ENCODE results near the gene RYR1. TPM values are rescaled to one million over a fixed set of nuclear protein-coding genes. Genes with fewer than 3 reads are reported as not detected.

The RYR1 gene
- total and polyA plus RNA-seq, 2 of the 8 experiments (the other 6 are each of a cell fraction or from before 2014, with no cell fraction given): 5.8 to 11.8 TPM

GRCh38 chr19:38526430-38526829, 92.9 kb downstream of the RYR1 start:
- peaks cover 0 to 2% (median 0%) of the 10 kb centered on the region in 4 experiments; a peak in 2 of 8 replicates for H3K36me3 ChIP-seq (ENCODE audit: control insufficient read depth in 2 of 4, insufficient read depth in 4 of 4, low read length in 3 of 4)
- no peaks in the 10 kb centered on the region for H3K4me1 ChIP-seq (replicated peaks in 1 of 4; ENCODE audit: control insufficient read depth in 3 of 4, insufficient read depth in 4 of 4, low read length in 3 of 4)
- H4K20me1 ChIP-seq (replicated peaks in 1 of 2; ENCODE audit: control insufficient read depth in 1 of 2, insufficient read depth in 2 of 2, low read length in 2 of 2): peaks cover 0 to 2% of the 10 kb centered on the region in 2 experiments
- H2AK5ac ChIP-seq (ENCODE audit: low read depth, low read length): no peak overlapping the region
- H2BK5ac ChIP-seq (ENCODE audit: low read depth, low read length): no peak overlapping the region
- no peak overlapping the region for H3K9ac ChIP-seq (replicated peaks in 1 of 4; ENCODE audit: extremely low read depth in 1 of 4, low read depth in 3 of 4, low read length in 3 of 4)
- no peak overlapping the region for H3K4me2 ChIP-seq (ENCODE audit: insufficient read depth in 1 of 2, low read depth in 2 of 2, low read length in 2 of 2)
- H4K91ac ChIP-seq (replicated peaks; ENCODE audit: insufficient read length, low read length): no peak overlapping the region
- no peak overlapping the region for H4K8ac ChIP-seq (ENCODE audit: extremely low read depth, insufficient read depth, low read length)
- no peak overlapping the region for H4K5ac ChIP-seq (ENCODE audit: insufficient read length, low read depth, low read length)
- H3K4ac ChIP-seq (replicated peaks; ENCODE audit: insufficient read length, low read depth, low read length): no peak overlapping the region
- no peaks in the 10 kb centered on the region for H3K9me3 ChIP-seq (ENCODE audit: insufficient read depth in 2 of 2, low read depth in 1 of 2, low read length in 1 of 2)
- POLR2A ChIA-PET (ENCODE audit: partially characterized antibody): no interaction called here
- no peak overlapping the region for H3K23ac ChIP-seq (ENCODE audit: insufficient read length)
- CTCF ChIA-PET (ENCODE audit: partially characterized antibody): no interaction called here
- H2BK15ac ChIP-seq (ENCODE audit: low read length): no peak overlapping the region
- H3K56ac ChIP-seq (replicated peaks; ENCODE audit: insufficient read length, low read depth, low read length): no peak overlapping the region
- H3K27ac ChIP-seq (ENCODE audit: low read depth, low read length): no peak overlapping the region
- H2BK20ac ChIP-seq (ENCODE audit: low read length): no peak overlapping the region
- peaks cover 5% of the 10 kb centered on the region; the same call in 1 of the 2 replicates for H3K23me2 ChIP-seq (ENCODE audit: low read depth, low read length)
- no peaks in the 10 kb centered on the region for H3K27me3 ChIP-seq (replicated peaks in 1 of 4; ENCODE audit: control insufficient read depth in 3 of 4, extremely low read depth in 1 of 4, insufficient read depth in 3 of 4, low read length in 3 of 4)
- FAIRE-seq: no peak
- DNase-seq (ENCODE audit: low read depth in 1 of 2, low spot score in 2 of 2): no peak
- no peaks in the 10 kb centered on the region for H3K79me2 ChIP-seq (ENCODE audit: control insufficient read depth in 1 of 2, insufficient read depth in 2 of 2, low read length in 2 of 2)
- 90% methylated on average over 6 of the region's 7 CpGs; no CpG with 5 or more reads in 1 of the 2 experiments for WGBS, 2 experiments (ENCODE audit: extremely low coverage in 1 of 2, insufficient coverage in 1 of 2, insufficient read length in 1 of 2, insufficient replicate concordance in 2 of 2, low coverage in 1 of 2, low lambda C conversion rate in 2 of 2, missing lambda C conversion rate in 1 of 2)
- H2BK120ac ChIP-seq (replicated peaks; ENCODE audit: low read depth, low read length): no peak overlapping the region
- no peak overlapping the region for H2BK12ac ChIP-seq (ENCODE audit: low read depth, low read length)
- H3K79me1 ChIP-seq (ENCODE audit: low read depth, low read length): no peaks in the 10 kb centered on the region
- H3K4me3 ChIP-seq (ENCODE audit: extremely low read depth in 1 of 4, insufficient read depth in 2 of 4, low read depth in 3 of 4, low read length in 4 of 4): no peak overlapping the region
- H2AFZ ChIP-seq (ENCODE audit: low read length): no peak overlapping the region
- no peak overlapping the region for H3K18ac ChIP-seq (ENCODE audit: extremely low read depth, low read length)
- H3K14ac ChIP-seq (ENCODE audit: insufficient read length): no peak overlapping the region
- TF ChIP-seq KDM4A (IDR thresholded peaks at IDR 0.05; ENCODE audit: low read depth, low read length, severe bottlenecking): no peak
- no peak for TF ChIP-seq POLR2AphosphoS5 (IDR thresholded peaks at IDR 0.05; ENCODE audit: low read depth, low read length)
- no peak for TF ChIP-seq NANOG (IDR thresholded peaks at IDR 0.05; ENCODE audit: insufficient read depth, low read depth, low read length, poor library complexity, severe bottlenecking)
- no peak for TF ChIP-seq EGR1 (IDR thresholded peaks at IDR 0.05; ENCODE audit: borderline replicate concordance, low read depth, low read length)
- no peak for TF ChIP-seq JUND (IDR thresholded peaks at IDR 0.05; ENCODE audit: low read length)
- TF ChIP-seq SAP30 (IDR thresholded peaks at IDR 0.05; ENCODE audit: insufficient read depth, insufficient replicate concordance, low read length): no peak
